Keratinocyte (primary cell): Measurements from ENCODE around the gene DMAC2L. TPM values are rescaled to one million over a fixed set of nuclear protein-coding genes. Genes with fewer than 3 reads are reported as not detected.

Source experiments
- DNase-seq: peaks from one replicate; pipeline ENCODE4 v3.0.0-alpha.2; 2011; ENCODE audit warnings: low read depth, missing footprints, low spot score
- FAIRE-seq: peaks from 2 replicates; lab custom pipeline; 2011; peaks lifted over from hg19 to GRCh38; lab: Jason Lieb, UNC
- H2AFZ ChIP-seq: 2 replicates; pipeline ENCODE4 v1.6.0; 2012; ENCODE audit warnings: low read length, control low read depth, inconsistent platforms; ENCODE audit not compliant: control insufficient read depth
- H3K27ac ChIP-seq: 2 replicates; pipeline ENCODE4 v1.5.1; 2011; ENCODE audit warnings: low read length; ENCODE audit not compliant: control insufficient read depth, insufficient read depth
- H3K27me3 ChIP-seq: 3 replicates; pipeline ENCODE4 v1.6.0; 2011; ENCODE audit warnings: low read length; ENCODE audit not compliant: control insufficient read depth, insufficient read depth; ENCODE audit errors: extremely low read depth
- H3K36me3 ChIP-seq, 2 experiments: 2 replicates in 1 of 2; 3 replicates in 1 of 2; pipeline ENCODE4 v1.5.1; 2011; ENCODE audit warnings: low read length in 2 of 2, mild to moderate bottlenecking in 1 of 2; ENCODE audit not compliant: control insufficient read depth in 2 of 2, insufficient read depth in 2 of 2; ENCODE audit errors: extremely low read depth in 1 of 2
- H3K4me1 ChIP-seq: 3 replicates; pipeline ENCODE4 v1.5.1; 2011; ENCODE audit warnings: low read length; ENCODE audit not compliant: control insufficient read depth, insufficient read depth; ENCODE audit errors: extremely low read depth
- H3K4me2 ChIP-seq: 3 replicates; pipeline ENCODE4 v1.6.0; 2011; ENCODE audit warnings: low read depth, low read length; ENCODE audit not compliant: control insufficient read depth, insufficient read depth; ENCODE audit errors: extremely low read depth
- H3K4me3 ChIP-seq, 3 experiments: fragments of 200-600 bp in 1 of 3; sonication (generic) in 1 of 3; 2 replicates in 2 of 3; 3 replicates in 1 of 3; pipeline ENCODE4 v1.5.1; 2011 to 2016; ENCODE audit warnings: low read length in 3 of 3, mild to moderate bottlenecking in 3 of 3, control low read depth in 2 of 3, inconsistent platforms in 1 of 3, low read depth in 1 of 3, mixed read lengths in 1 of 3, mixed run types in 1 of 3, moderate library complexity in 1 of 3; ENCODE audit not compliant: control insufficient read depth in 2 of 3, insufficient read depth in 2 of 3; ENCODE audit errors: extremely low read depth in 1 of 3
- H3K79me2 ChIP-seq: 2 replicates; pipeline ENCODE4 v1.6.0; 2012; ENCODE audit warnings: low read length; ENCODE audit not compliant: control insufficient read depth, insufficient read depth
- H3K9ac ChIP-seq: 3 replicates; pipeline ENCODE4 v1.6.0; 2011; ENCODE audit warnings: low read length; ENCODE audit not compliant: control insufficient read depth, insufficient read depth; ENCODE audit errors: extremely low read depth
- H3K9me1 ChIP-seq: 3 replicates; pipeline ENCODE4 v1.6.0; 2011; ENCODE audit warnings: low read length; ENCODE audit not compliant: control insufficient read depth, insufficient read depth; ENCODE audit errors: extremely low read depth
- H3K9me3 ChIP-seq: 2 replicates; pipeline ENCODE4 v1.5.1; 2012; ENCODE audit warnings: low read depth, low read length; ENCODE audit not compliant: control insufficient read depth
- H4K20me1 ChIP-seq: 3 replicates; pipeline ENCODE4 v1.6.0; 2011; ENCODE audit warnings: low read length; ENCODE audit not compliant: control insufficient read depth, insufficient read depth; ENCODE audit errors: extremely low read depth
- EZH2 ChIP-seq: IDR thresholded peaks from one replicate; pipeline ENCODE4 v1.6.1; 2012; ENCODE audit warnings: inconsistent platforms, mild to moderate bottlenecking, low read length, moderate library complexity
- dilution Hi-C: fragments of 300-500 bp; cut with MboI; formaldehyde crosslinking; loops from one replicate; pipeline ENCODE4 v1.7.0; 2020; ENCODE audit warnings: low sequenced_read_pairs; ENCODE audit not compliant: extremely low pct_ligation_motif_present
- polyA plus RNA-seq, 5 experiments: library from polyadenylated mRNA; depleted of rRNA in 3 of 5; stranded (reverse) in 3 of 5; stranded (forward) in 1 of 5; unstranded in 1 of 5; fragments of >200 nt; gene quantifications; 1 replicate in 1 of 5; 2 replicates in 3 of 5; 3 replicates in 1 of 5; pipeline versions ENCODE4 v1.2.1 to v1.2.3, GENCODE V29; 2011 to 2012; ENCODE audit warnings: missing spikeins in 2 of 5, low read depth in 1 of 5, low replicate concordance in 1 of 5
- small RNA-seq, 3 experiments: library from RNA; depleted of rRNA; stranded (forward); fragments of <200 nt; gene quantifications; one replicate each; pipeline ENCODE3, GENCODE V24; 2012; ENCODE audit warnings: low read depth in 3 of 3, low replicate concordance in 1 of 3; ENCODE audit not compliant: insufficient read length in 3 of 3
- TF ChIP-seq, protein P1 (sequence below), 3 experiments: IDR thresholded peaks in 1 of 3; conservative IDR thresholded peaks in 1 of 3; optimal IDR thresholded peaks in 1 of 3; 2 replicates in 2 of 3; 3 replicates in 1 of 3; pipeline versions ENCODE3 to v1.5.1; 2011; ENCODE audit warnings: low read length in 3 of 3, mild to moderate bottlenecking in 3 of 3, moderate library complexity in 2 of 3, control low read depth in 1 of 3, inconsistent platforms in 1 of 3; ENCODE audit not compliant: insufficient read depth in 2 of 3; ENCODE audit errors: extremely low read depth in 1 of 3

DMAC2L gene
- polyA plus RNA-seq, 1 donor (not counting 4 experiments of a cell fraction or from before 2014, with no cell fraction given) = 12.4 TPM

DNA sequence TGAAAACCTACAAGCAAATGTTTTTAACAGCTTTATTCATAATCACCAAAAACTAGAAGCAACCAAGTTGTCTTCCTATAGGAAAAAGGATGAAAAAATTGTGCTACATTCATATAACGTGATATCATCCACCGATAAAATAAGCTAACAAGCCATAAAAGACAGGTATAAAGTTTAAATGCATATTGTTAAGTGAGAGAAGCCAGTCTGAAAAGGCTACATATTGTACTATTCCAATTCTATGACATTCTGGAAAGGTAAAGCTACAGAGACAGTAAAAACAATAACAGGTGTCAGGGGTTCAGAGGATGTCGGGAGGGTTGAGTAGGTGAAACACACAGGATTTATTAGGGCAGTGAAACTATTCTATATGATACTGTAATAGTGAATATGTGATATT is 61.8 kb downstream of the DMAC2L start:
- H3K79me2 ChIP-seq = no peaks in the 10 kb centered on the region
- FAIRE-seq (no peak), DNase-seq (no peak)
- no peaks in the 10 kb centered on the region for H3K27me3 ChIP-seq
- no peak overlapping the region for H3K4me3 ChIP-seq
- dilution Hi-C loops = no loop called here
- no peak overlapping the region for H2AFZ ChIP-seq
- TF ChIP-seq, protein P1, sequence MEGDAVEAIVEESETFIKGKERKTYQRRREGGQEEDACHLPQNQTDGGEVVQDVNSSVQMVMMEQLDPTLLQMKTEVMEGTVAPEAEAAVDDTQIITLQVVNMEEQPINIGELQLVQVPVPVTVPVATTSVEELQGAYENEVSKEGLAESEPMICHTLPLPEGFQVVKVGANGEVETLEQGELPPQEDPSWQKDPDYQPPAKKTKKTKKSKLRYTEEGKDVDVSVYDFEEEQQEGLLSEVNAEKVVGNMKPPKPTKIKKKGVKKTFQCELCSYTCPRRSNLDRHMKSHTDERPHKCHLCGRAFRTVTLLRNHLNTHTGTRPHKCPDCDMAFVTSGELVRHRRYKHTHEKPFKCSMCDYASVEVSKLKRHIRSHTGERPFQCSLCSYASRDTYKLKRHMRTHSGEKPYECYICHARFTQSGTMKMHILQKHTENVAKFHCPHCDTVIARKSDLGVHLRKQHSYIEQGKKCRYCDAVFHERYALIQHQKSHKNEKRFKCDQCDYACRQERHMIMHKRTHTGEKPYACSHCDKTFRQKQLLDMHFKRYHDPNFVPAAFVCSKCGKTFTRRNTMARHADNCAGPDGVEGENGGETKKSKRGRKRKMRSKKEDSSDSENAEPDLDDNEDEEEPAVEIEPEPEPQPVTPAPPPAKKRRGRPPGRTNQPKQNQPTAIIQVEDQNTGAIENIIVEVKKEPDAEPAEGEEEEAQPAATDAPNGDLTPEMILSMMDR (optimal IDR thresholded peaks at IDR 0.05 in 1 of 3, IDR thresholded peaks at IDR 0.05 in 1 of 3, conservative IDR thresholded peaks at IDR 0.05 in 1 of 3; ENCODE audit: extremely low read depth in 1 of 3, insufficient read depth in 2 of 3, low read length in 3 of 3) = no peak
- no peak for TF ChIP-seq EZH2
- H3K9me1 ChIP-seq = no peaks in the 10 kb centered on the region
- H3K4me1 ChIP-seq = no peaks in the 10 kb centered on the region
- H3K4me2 ChIP-seq = no peak overlapping the region
- H4K20me1 ChIP-seq = no peaks in the 10 kb centered on the region
- no peak overlapping the region for H3K27ac ChIP-seq
- H3K9ac ChIP-seq = no peak overlapping the region
- H3K36me3 ChIP-seq = peaks cover 0 to 2% of the 10 kb centered on the region in 2 experiments
- H3K9me3 ChIP-seq = no peaks in the 10 kb centered on the region

DNA sequence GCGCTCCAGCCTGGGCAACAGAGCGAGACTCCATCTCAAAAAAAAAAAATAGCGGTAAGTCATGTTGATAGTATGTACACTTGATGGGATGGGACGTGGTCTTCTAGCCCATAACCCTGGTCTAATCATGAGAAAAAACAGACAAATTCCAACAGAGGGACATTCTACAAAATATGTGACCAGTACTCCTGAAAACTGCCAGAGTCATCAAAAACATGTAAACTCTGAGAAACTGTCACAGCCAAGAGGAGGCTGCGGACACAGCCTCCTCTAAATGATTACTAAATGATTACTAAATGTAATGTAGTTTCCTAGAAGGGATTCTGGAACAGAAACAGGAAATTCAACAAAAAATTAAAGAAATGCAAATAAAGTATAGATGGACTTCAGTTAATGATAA is 63.6 kb downstream of the DMAC2L start:
- H3K4me3 ChIP-seq = no peak overlapping the region
- no peaks in the 10 kb centered on the region for H3K9me1 ChIP-seq
- TF ChIP-seq, protein P1 (optimal IDR thresholded peaks at IDR 0.05 in 1 of 3, IDR thresholded peaks at IDR 0.05 in 1 of 3, conservative IDR thresholded peaks at IDR 0.05 in 1 of 3; ENCODE audit: extremely low read depth in 1 of 3, insufficient read depth in 2 of 3, low read length in 3 of 3) = no peak
- TF ChIP-seq EZH2 = no peak
- no peaks in the 10 kb centered on the region for H3K79me2 ChIP-seq
- no peak overlapping the region for H3K4me2 ChIP-seq
- no peak overlapping the region for H3K27ac ChIP-seq
- no peak overlapping the region for H3K9ac ChIP-seq
- no peaks in the 10 kb centered on the region for H4K20me1 ChIP-seq
- DNase-seq = no peak
- H2AFZ ChIP-seq = no peak overlapping the region
- FAIRE-seq = no peak
- peaks cover 2 to 6% of the 10 kb centered on the region in 2 experiments for H3K36me3 ChIP-seq
- no peaks in the 10 kb centered on the region for H3K9me3 ChIP-seq
- H3K27me3 ChIP-seq = no peaks in the 10 kb centered on the region
- no peaks in the 10 kb centered on the region for H3K4me1 ChIP-seq
- dilution Hi-C loops = no loop called here

Small RNA genes lying within 50 kb of the gene (small RNA-seq; reads per million reads assigned to genes)
- 0.20 to 3.0 (median 2.5) reads per million in 3 experiments for gene MIR4504

Other genes starting within 250 kb of the DMAC2L start
- gene VCPKMT, start 195.8 kb upstream of the DMAC2L start, polyA plus RNA-seq = 4.4 to 9.4 TPM (median 5.1 TPM) in 3 replicates
- 8.2 to 13.0 TPM (median 9.7 TPM) in 3 replicates for gene SOS2, start 80.7 kb upstream of the DMAC2L start, polyA plus RNA-seq
- 5.0 to 7.9 TPM (median 6.4 TPM) in 3 replicates for gene L2HGDH, start 95 bp upstream of the DMAC2L start, polyA plus RNA-seq
- gene CDKL1, start 84.6 kb downstream of the DMAC2L start, polyA plus RNA-seq = 1.7 to 4.7 TPM (median 2.0 TPM) in 3 replicates
- gene MAP4K5, start 220.2 kb downstream of the DMAC2L start, polyA plus RNA-seq = 15.8 to 25.8 TPM (median 19.0 TPM) in 3 replicates
- gene ATL1, start 247.8 kb downstream of the DMAC2L start, polyA plus RNA-seq = 3.6 to 6.8 TPM (median 4.0 TPM) in 3 replicates